CD8-positive, alpha-beta memory T cell (primary cell): ENCODE results near the gene TMEM184A. TPM values are rescaled to one million over a fixed set of nuclear protein-coding genes. Genes with fewer than 3 reads are reported as not detected.

Source experiments
- CTCF ChIA-PET: fragments of 350-600 bp; sonication (Branson Sonifier 250); formaldehyde crosslinking; loops from one replicate; lab custom pipeline; 2021; ENCODE audit warnings: antibody characterized with exemption; lab: Charles Lee
- POLR2A ChIA-PET: fragments of 350-600 bp; sonication (Branson Sonifier 250); formaldehyde crosslinking; loops from one replicate; lab custom pipeline; 2021; ENCODE audit warnings: antibody characterized with exemption; lab: Charles Lee
- DNase-seq, 5 donors: peaks; one replicate each; pipeline versions ENCODE4 v3.0.0 to v3.0.0-alpha.2; 2020 to 2022; ENCODE audit warnings: mixed read lengths in 1 of 5
- H3K27ac ChIP-seq: one replicate; pipeline ENCODE4 v1.7.0; 2013; ENCODE audit warnings: low read depth, mild to moderate bottlenecking, low read length, moderate library complexity
- H3K27me3 ChIP-seq: 2 replicates; pipeline ENCODE4 v1.7.0; 2013; ENCODE audit warnings: low read length, mild to moderate bottlenecking; ENCODE audit not compliant: insufficient read depth, poor library complexity, severe bottlenecking
- H3K36me3 ChIP-seq: 2 replicates; pipeline ENCODE4 v1.7.0; 2013; ENCODE audit warnings: mild to moderate bottlenecking, low read length, moderate library complexity; ENCODE audit not compliant: insufficient read depth
- H3K4me1 ChIP-seq: 2 replicates; pipeline ENCODE4 v1.7.0; 2013; ENCODE audit warnings: mild to moderate bottlenecking, low read length, moderate library complexity; ENCODE audit not compliant: insufficient read depth
- H3K4me3 ChIP-seq: 2 replicates; pipeline ENCODE4 v1.7.0; 2013; ENCODE audit warnings: mild to moderate bottlenecking, low read length
- H3K9me3 ChIP-seq: 2 replicates; pipeline ENCODE4 v1.7.0; 2013; ENCODE audit warnings: mild to moderate bottlenecking, low read length
- H3K27ac Mint-ChIP-seq, 8 donors: one replicate each; pipeline ENCODE4 v1.8.0; 2020 to 2021; ENCODE audit warnings: mixed read lengths in 8 of 8, mild to moderate bottlenecking in 6 of 8, inconsistent platforms in 3 of 8, moderate library complexity in 3 of 8
- H3K27me3 Mint-ChIP-seq, 2 donors: one replicate each; pipeline ENCODE4 v1.8.0; 2020 to 2021; ENCODE audit warnings: mixed read lengths in 2 of 2, mild to moderate bottlenecking in 1 of 2, moderate library complexity in 1 of 2
- H3K36me3 Mint-ChIP-seq, 3 donors: one replicate each; pipeline ENCODE4 v1.8.0; 2020 to 2021; ENCODE audit warnings: mixed read lengths in 3 of 3, inconsistent platforms in 1 of 3, mild to moderate bottlenecking in 1 of 3
- H3K4me1 Mint-ChIP-seq, 3 donors: one replicate each; pipeline ENCODE4 v1.8.0; 2020 to 2021; ENCODE audit warnings: mixed read lengths in 3 of 3, inconsistent platforms in 1 of 3, mild to moderate bottlenecking in 1 of 3
- H3K4me3 Mint-ChIP-seq, 7 donors: one replicate each; pipeline ENCODE4 v1.8.0; 2020 to 2021; ENCODE audit warnings: mixed read lengths in 7 of 7, mild to moderate bottlenecking in 6 of 7, moderate library complexity in 4 of 7, inconsistent platforms in 2 of 7
- H3K9me3 Mint-ChIP-seq, 5 donors: one replicate each; pipeline ENCODE4 v1.8.0; 2020 to 2022; ENCODE audit warnings: mixed read lengths in 5 of 5, mild to moderate bottlenecking in 3 of 5, moderate library complexity in 2 of 5, inconsistent platforms in 1 of 5
- polyA plus RNA-seq: library from polyadenylated mRNA; unstranded; fragments of 300-500 nt; fragmentation: Illumina TruSeq; gene quantifications from one replicate; pipeline ENCODE4 v1.2.3, GENCODE V29; 2021
- total RNA-seq, 2 experiments: library from RNA; stranded (reverse); gene quantifications; one replicate each; pipeline ENCODE4 v1.2.3, GENCODE V29; 2021

TMEM184A gene
- total and polyA plus RNA-seq, 3 experiments from 2014 or later, result not detected

DNA sequence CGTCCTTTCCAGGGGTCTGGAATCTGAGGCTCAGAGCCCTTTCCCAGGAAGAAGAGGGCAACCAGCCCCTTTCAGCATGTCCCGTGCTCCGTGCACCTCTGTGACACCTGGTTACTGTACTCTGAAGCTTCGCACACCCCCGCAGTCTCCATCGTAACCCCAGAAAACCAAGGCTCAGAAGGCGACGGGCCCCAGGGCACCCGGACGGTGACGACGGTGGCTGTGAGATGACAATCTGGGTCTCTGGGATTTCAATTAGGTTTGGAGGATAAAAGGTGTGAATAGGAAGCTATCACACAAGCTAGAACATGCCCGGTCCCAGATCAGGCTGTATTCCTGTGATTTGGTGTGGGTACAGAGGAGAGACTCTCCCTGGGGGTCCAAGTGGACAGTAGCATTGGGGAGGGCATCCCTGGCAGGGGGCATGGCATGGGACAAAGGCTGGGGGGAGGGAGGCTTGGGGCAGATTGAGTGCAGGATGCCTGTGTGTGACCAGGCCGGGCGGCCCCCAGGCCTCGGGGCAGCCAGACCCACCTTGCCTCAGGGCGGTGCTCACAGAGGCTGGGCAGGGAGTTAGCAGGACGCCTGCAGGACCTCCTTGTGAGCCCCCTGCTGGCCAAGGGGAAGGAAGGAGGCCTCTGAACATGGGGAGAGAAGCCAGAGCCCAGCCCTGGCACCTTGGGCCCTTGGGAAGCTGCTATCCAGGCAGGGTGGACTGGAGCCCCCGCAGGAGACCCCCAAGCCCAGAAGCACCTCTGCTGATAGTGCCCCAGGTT is 37.3 kb upstream of the TMEM184A start:
- H3K4me3 Mint-ChIP-seq, result peak overlapping the region in 3 of 7 donors; percentile 7 to 71 (median 27)
- CTCF ChIA-PET, result interaction anchor here (0.6 kb wide), 1 partner anchor 19 kb away, joined by 3 read pairs; no protein-coding TSS in a partner anchor
- Histone ChIP-seq H3K27ac (no peak overlapping the region), H3K4me1 (peaks cover 11% of the 10 kb centered on the region), H3K36me3 (no peaks in the 10 kb centered on the region), H3K9me3 (no peaks in the 10 kb centered on the region), H3K4me3 (no peak overlapping the region), H3K27me3 (peaks cover 12% of the 10 kb centered on the region)
- H3K9me3 Mint-ChIP-seq, result peaks cover 0 to 3% (median under 1%) of the 10 kb centered on the region in 5 donors
- H3K4me1 Mint-ChIP-seq, result peaks cover 14 to 24% (median 22%) of the 10 kb centered on the region in 3 donors
- H3K36me3 Mint-ChIP-seq, result peaks cover 0 to 4% (median 2%) of the 10 kb centered on the region in 3 donors
- H3K27me3 Mint-ChIP-seq, result peaks cover 36 to 59% of the 10 kb centered on the region in 2 donors
- peak overlapping the region in 1 of 8 donors; percentile 15 for H3K27ac Mint-ChIP-seq
- no peak for DNase-seq
- POLR2A ChIA-PET, result no interaction called here

DNA sequence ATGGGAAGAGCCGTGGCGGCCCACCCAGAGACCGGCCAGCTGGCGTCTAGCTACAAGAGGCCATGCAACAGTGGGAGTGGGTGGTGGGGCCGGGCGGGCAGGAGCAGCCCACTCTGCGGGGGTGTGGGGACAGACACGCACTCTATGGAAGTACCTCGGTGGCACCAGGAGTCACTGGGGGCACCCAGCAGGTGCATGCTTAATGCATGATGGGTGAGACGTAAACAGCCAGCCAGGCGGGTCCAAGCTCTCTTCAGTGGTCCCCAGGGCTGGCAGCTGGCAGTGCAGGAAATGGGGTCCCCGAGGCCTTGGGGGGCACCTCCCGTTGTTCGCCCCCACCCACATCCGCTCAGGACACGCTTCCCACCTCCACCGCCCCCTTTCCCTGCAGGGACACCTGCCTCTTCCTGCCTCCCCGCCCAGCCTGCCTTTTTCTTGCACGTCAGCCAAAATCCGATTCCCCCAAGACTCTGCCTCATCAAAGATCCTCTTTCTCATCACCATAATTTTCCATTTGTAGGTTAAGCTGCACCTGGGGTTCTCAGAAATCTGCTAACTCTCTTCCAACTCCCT is 36.4 kb upstream of the TMEM184A start:
- DNase-seq, result no peak
- Histone ChIP-seq H3K4me1 (peaks cover 11% of the 10 kb centered on the region), H3K4me3 (no peak overlapping the region), H3K36me3 (no peaks in the 10 kb centered on the region), H3K9me3 (no peaks in the 10 kb centered on the region), H3K27ac (no peak overlapping the region), H3K27me3 (peaks cover 12% of the 10 kb centered on the region)
- H3K27me3 Mint-ChIP-seq, result peaks cover 36 to 63% of the 10 kb centered on the region in 2 donors
- H3K27ac Mint-ChIP-seq, result peak overlapping the region in 2 of 8 donors; percentile 29 to 54
- peaks cover 0 to 7% (median 4%) of the 10 kb centered on the region in 3 donors for H3K36me3 Mint-ChIP-seq
- H3K9me3 Mint-ChIP-seq, result peaks cover 0 to 3% (median 2%) of the 10 kb centered on the region in 5 donors
- H3K4me1 Mint-ChIP-seq, result peaks cover 14 to 24% (median 22%) of the 10 kb centered on the region in 3 donors
- ChIA-PET POLR2A (interaction anchor here (0.6 kb wide), 1 partner anchor 172 kb away, joined by 3 read pairs; no protein-coding TSS in a partner anchor), CTCF (no interaction called here)
- peak overlapping the region in 5 of 7 donors; percentile 7 to 75 (median 71) for H3K4me3 Mint-ChIP-seq

DNA sequence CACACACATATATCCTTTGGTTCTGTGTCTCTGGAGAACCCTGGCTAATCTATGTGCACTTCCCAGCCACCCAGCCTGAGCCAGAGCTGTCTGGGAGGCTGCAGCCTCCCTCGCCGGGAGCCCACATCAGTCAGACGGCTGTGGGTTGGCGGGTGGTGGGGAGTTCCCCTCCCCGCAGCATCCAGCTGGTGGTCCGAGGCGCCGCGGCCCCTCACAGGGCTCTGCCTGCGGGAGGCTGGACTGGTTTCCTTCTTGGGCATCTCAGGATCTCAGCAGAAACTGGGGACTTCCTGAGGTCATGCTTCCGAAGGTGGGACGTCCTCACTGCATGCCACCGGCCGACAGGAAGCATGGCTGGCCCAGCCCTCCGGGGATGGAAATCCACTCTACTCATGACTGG is 35.9 kb upstream of the TMEM184A start:
- peaks cover 14 to 24% (median 22%) of the 10 kb centered on the region in 3 donors for H3K4me1 Mint-ChIP-seq
- no peaks in the 10 kb centered on the region for H3K36me3 ChIP-seq
- peaks cover 33 to 58% of the 10 kb centered on the region in 2 donors for H3K27me3 Mint-ChIP-seq
- peak overlapping the region in 4 of 7 donors; percentile 51 to 73 (median 66) for H3K4me3 Mint-ChIP-seq
- DNase-seq, result no peak
- POLR2A ChIA-PET, result interaction anchor here (0.6 kb wide), 1 partner anchor 1906 kb away, joined by 3 read pairs; no protein-coding TSS in a partner anchor
- H3K27ac ChIP-seq, result no peak overlapping the region
- peaks cover 11% of the 10 kb centered on the region for H3K4me1 ChIP-seq
- H3K27ac Mint-ChIP-seq, result peak overlapping the region in 2 of 8 donors; percentile 29 to 76
- peaks cover 0 to 7% (median 4%) of the 10 kb centered on the region in 3 donors for H3K36me3 Mint-ChIP-seq
- no peaks in the 10 kb centered on the region for H3K9me3 ChIP-seq
- H3K27me3 ChIP-seq, result peaks cover 12% of the 10 kb centered on the region
- peaks cover 0 to 3% (median 2%) of the 10 kb centered on the region in 5 donors for H3K9me3 Mint-ChIP-seq
- CTCF ChIA-PET, result no interaction called here
- no peak overlapping the region for H3K4me3 ChIP-seq

DNA sequence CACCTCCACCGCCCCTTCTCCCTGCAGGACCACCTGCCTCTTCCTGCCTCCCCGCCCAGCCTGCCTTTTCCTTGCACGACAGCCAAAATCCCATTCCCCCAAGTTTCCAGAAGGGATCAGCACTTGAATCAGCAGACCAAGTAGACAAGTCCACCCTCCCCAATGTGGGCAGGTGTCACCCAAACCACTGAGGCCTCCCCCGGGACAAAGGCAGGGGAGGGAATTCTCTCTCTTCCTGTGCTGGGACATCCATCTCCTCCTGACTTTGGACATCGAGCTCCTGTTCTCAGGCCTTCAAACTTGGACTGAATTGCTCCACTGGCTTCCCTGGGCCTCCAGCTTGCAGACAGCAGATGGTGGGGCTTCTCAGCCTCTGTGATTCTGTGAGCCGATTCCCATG is 35.4 kb upstream of the TMEM184A start:
- H3K9me3 Mint-ChIP-seq, result peaks cover 0 to 3% (median 2%) of the 10 kb centered on the region in 5 donors
- no peak for DNase-seq
- H3K27me3 Mint-ChIP-seq, result peaks cover 29 to 53% of the 10 kb centered on the region in 2 donors
- Histone ChIP-seq H3K4me1 (peaks cover 11% of the 10 kb centered on the region), H3K36me3 (no peaks in the 10 kb centered on the region), H3K27me3 (peaks cover 12% of the 10 kb centered on the region), H3K27ac (no peak overlapping the region), H3K9me3 (no peaks in the 10 kb centered on the region), H3K4me3 (no peak overlapping the region)
- CTCF ChIA-PET, result no interaction called here
- peak overlapping the region in 3 of 7 donors; percentile 43 to 62 (median 51) for H3K4me3 Mint-ChIP-seq
- POLR2A ChIA-PET, result interaction anchor here (0.6 kb wide), 1 partner anchor 1906 kb away, joined by 3 read pairs; no protein-coding TSS in a partner anchor
- peaks cover 0 to 7% (median 5%) of the 10 kb centered on the region in 3 donors for H3K36me3 Mint-ChIP-seq
- H3K27ac Mint-ChIP-seq, result no peak overlapping the region
- peaks cover 14 to 24% (median 22%) of the 10 kb centered on the region in 3 donors for H3K4me1 Mint-ChIP-seq

DNA sequence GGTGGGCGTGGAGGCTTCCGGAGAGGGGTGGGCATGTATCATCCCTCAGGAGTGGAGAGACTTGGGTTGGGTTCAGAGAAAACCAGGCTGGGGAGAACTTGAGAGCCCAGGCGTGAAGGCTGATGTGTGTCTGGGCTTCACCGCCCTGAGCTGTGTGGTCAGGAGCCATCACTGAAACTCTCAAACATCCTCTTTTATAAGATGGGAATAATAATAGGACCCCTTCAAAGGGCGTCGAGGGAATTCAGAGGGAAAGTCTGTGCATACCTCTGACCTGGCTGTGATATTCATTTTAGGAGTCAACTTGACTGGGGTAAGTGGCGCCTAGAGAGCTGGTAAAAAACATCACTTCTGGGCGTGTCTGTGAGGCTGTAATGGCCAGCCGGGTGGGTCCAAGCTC is 34.9 kb upstream of the TMEM184A start:
- H3K27ac Mint-ChIP-seq, result no peak overlapping the region
- CTCF ChIA-PET, result no interaction called here
- Histone ChIP-seq H3K36me3 (no peaks in the 10 kb centered on the region), H3K4me1 (peaks cover 11% of the 10 kb centered on the region), H3K27me3 (peaks cover 12% of the 10 kb centered on the region), H3K9me3 (no peaks in the 10 kb centered on the region), H3K27ac (no peak overlapping the region), H3K4me3 (no peak overlapping the region)
- DNase-seq, result no peak
- H3K9me3 Mint-ChIP-seq, result peaks cover 0 to 3% (median 2%) of the 10 kb centered on the region in 5 donors
- peaks cover 14 to 24% (median 22%) of the 10 kb centered on the region in 3 donors for H3K4me1 Mint-ChIP-seq
- H3K27me3 Mint-ChIP-seq, result peaks cover 29 to 48% of the 10 kb centered on the region in 2 donors
- H3K36me3 Mint-ChIP-seq, result peaks cover 0 to 7% (median 5%) of the 10 kb centered on the region in 3 donors
- POLR2A ChIA-PET, result no interaction called here
- no peak overlapping the region for H3K4me3 Mint-ChIP-seq

DNA sequence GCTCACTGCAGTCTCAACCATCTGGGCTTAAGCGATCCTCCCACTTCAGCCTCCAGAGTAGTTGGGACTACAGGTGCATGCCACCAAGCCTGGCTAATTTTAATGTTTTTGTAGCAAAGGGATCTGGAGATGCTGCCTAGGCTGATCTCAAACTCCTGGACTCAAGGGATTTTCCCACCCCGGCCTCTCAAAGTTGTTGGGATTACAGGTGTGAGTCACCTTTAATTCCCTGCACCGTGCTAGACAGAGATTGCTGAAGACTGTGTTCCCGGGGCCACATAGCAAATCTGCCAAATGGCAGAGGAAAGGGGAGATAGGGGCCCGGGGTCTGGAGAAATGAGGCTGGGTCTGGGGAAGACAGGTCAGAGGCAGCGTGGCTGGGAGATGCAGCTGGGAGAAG is 34.5 kb upstream of the TMEM184A start:
- CTCF ChIA-PET, result no interaction called here

DNA sequence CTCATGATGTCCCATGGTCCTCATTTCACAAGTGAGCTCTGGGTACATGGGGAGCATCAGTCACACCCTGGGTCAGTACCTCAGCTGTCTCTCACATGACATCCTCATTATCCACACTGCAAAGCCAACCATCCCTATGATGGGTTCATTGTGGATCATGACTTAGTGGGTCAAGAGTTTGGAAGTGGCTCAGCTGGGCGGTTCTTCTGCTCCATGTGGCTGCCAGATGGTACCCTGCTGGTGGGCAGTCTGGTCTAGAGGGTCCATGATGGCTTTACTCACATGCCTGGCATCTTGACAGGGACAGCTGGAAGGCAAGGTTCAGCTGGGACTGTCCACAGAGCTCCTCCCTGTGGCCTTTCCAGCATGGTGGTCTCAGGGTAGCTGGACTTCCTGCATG is 33.0 kb upstream of the TMEM184A start:
- no peaks in the 10 kb centered on the region for H3K9me3 ChIP-seq
- no peak overlapping the region for H3K27ac ChIP-seq
- CTCF ChIA-PET, result no interaction called here
- no peak overlapping the region for H3K27ac Mint-ChIP-seq
- H3K4me1 ChIP-seq, result peaks cover 11% of the 10 kb centered on the region
- peaks cover 26 to 42% of the 10 kb centered on the region in 2 donors for H3K27me3 Mint-ChIP-seq
- no peak overlapping the region for H3K4me3 Mint-ChIP-seq
- DNase-seq, result no peak
- H3K36me3 Mint-ChIP-seq, result peaks cover 0 to 7% (median 5%) of the 10 kb centered on the region in 3 donors
- no peaks in the 10 kb centered on the region for H3K36me3 ChIP-seq
- H3K4me3 ChIP-seq, result no peak overlapping the region
- H3K9me3 Mint-ChIP-seq, result peaks cover 0 to 3% (median 2%) of the 10 kb centered on the region in 5 donors
- peaks cover 12% of the 10 kb centered on the region for H3K27me3 ChIP-seq
- POLR2A ChIA-PET, result no interaction called here
- peaks cover 14 to 24% (median 22%) of the 10 kb centered on the region in 3 donors for H3K4me1 Mint-ChIP-seq

More for the DNA sequence above, 34.5 kb upstream of the TMEM184A start:
- Histone ChIP-seq H3K4me1 (peaks cover 11% of the 10 kb centered on the region), H3K9me3 (no peaks in the 10 kb centered on the region), H3K4me3 (no peak overlapping the region), H3K36me3 (no peaks in the 10 kb centered on the region), H3K27ac (no peak overlapping the region), H3K27me3 (peaks cover 12% of the 10 kb centered on the region)
- no peak for DNase-seq
- Mint-ChIP-seq H3K27ac (no peak overlapping the region), H3K9me3 (peaks cover 0 to 3% (median 2%) of the 10 kb centered on the region in 5 donors), H3K4me1 (peaks cover 14 to 24% (median 22%) of the 10 kb centered on the region in 3 donors), H3K4me3 (no peak overlapping the region), H3K27me3 (peaks cover 28 to 45% of the 10 kb centered on the region in 2 donors), H3K36me3 (peaks cover 0 to 7% (median 5%) of the 10 kb centered on the region in 3 donors)
- POLR2A ChIA-PET, result no interaction called here
